ENCODE results near the gene CUL4A. TPM values are rescaled to one million over a fixed set of nuclear protein-coding genes. Genes with fewer than 3 reads are reported as not detected.

The CUL4A gene
- total RNA-seq (2014; rRNA removed; shearing (Covaris generic)) (121 and 195 TPM in 2 replicates), polyA plus RNA-seq (2016; fragmentation: Nextera tagmentation; extraction: Ambion mirVana) (64.2 and 67.5 TPM in 2 replicates)
- long read RNA-seq, transcript CUL4A-202 (20 exons, 2,364 nt) = major isoform, 19 of 52 reads
- long read RNA-seq, transcript CUL4A-209 (6 exons, 1,111 nt) = minor isoform, 18 of 52 reads
- long read RNA-seq, partial matches to known transcripts = 6 of 52 reads
- long read RNA-seq, other reads (novel, unspliced or antisense) = 8 of 52 reads

GRCh38 chr13:113209336-113209758, at the start of gene CUL4A:
Gene CUL4A, plus strand, starts transcription at chr13:113209613. Its CDS starts 15 bp downstream, at chr13:113209628.
- Histone ChIP-seq H3F3A (replicated peaks; ENCODE audit: low read depth) (0 out of 2 replicates have a peak, but pooled peaks cover 10% of the 10 kb centered on the region), H3K27ac (ENCODE audit: low read depth) (peak within 1 kb of the TSS; percentile 97), H3K27me3 (ENCODE audit: insufficient read depth) (no peaks in the 10 kb centered on the region), H3K4me2 (peak within 1 kb of the TSS; percentile 86), H3K36me3 (ENCODE audit: insufficient read depth) (no peaks in the 10 kb centered on the region), H3K9me2 (ENCODE audit: insufficient read depth) (no peaks in the 10 kb centered on the region), H3K4me3 (peak within 1 kb of the TSS; percentile 62), H2AFZ (0 out of 2 replicates have a peak within 1 kb of the TSS, but pooled peaks have one; percentile 29), H3K79me2 (replicated peaks; ENCODE audit: insufficient read depth) (peaks cover 85% of the 10 kb centered on the region), H3K4me1 (ENCODE audit: insufficient read depth) (peaks cover 36% of the 10 kb centered on the region), H4K20me1 (replicated peaks; ENCODE audit: insufficient read depth) (peaks cover 51% of the 10 kb centered on the region)
- Mint-ChIP-seq H3K27me3 (ENCODE audit: insufficient read depth, low read depth, poor library complexity) (peaks cover 5% of the 10 kb centered on the region), H3K36me3 (ENCODE audit: low read depth) (peaks cover 54% of the 10 kb centered on the region), H3K27ac (no peak within 1 kb of the TSS), H3K4me1 (peaks cover 43% of the 10 kb centered on the region), H3K4me3 (peak within 1 kb of the TSS; percentile 89), H3K9me3 (no peaks in the 10 kb centered on the region)
- peak; percentile 92 for DNase-seq (ENCODE audit: low spot score)
- TF ChIP-seq ZNF462 (CRISPR knock-in tag; IDR thresholded peaks at IDR 0.05) (no peak), STAT1 (IDR thresholded peaks at IDR 0.05; ENCODE audit: unreplicated experiment) (no peak), EZH2 (IDR thresholded peaks at IDR 0.05; ENCODE audit: low read depth, unreplicated experiment) (no peak), ETS1 (IDR thresholded peaks at IDR 0.05) (no peak), NANOG (IDR thresholded peaks at IDR 0.05; ENCODE audit: borderline replicate concordance) (no peak), JUNB (IDR thresholded peaks at IDR 0.05; ENCODE audit: unreplicated experiment) (no peak), CTCF (conservative IDR thresholded peaks at IDR 0.05; ENCODE audit: low read depth in 2 of 2) (no peak), EZH2phosphoT487 (IDR thresholded peaks at IDR 0.05; ENCODE audit: unreplicated experiment) (no peak), ZNF331 (CRISPR knock-in tag; IDR thresholded peaks at IDR 0.05; ENCODE audit: low read depth) (no peak), REST (IDR thresholded peaks at IDR 0.05; ENCODE audit: unreplicated experiment) (no peak), ZNF114 (CRISPR knock-in tag; IDR thresholded peaks at IDR 0.05) (no peak), CREB1 (CRISPR knock-in tag; IDR thresholded peaks at IDR 0.05; ENCODE audit: low read depth) (no peak), POLR2AphosphoS5 (IDR thresholded peaks at IDR 0.05; ENCODE audit: low read depth) (no peak; the same call in 1 of the 2 replicates)
- ATAC-seq = peak; percentile 36
